NT2/D1 (cell line): ENCODE measurements around the gene HMGCL.
"Not testable (repeated sequence)": the region's sequence is repeated elsewhere in the genome, so short reads cannot be mapped to it uniquely, and the experiment has no call there.

Experiments used
- DNase-seq: peaks from one replicate; pipeline ENCODE4 v3.0.0-alpha.2; 2011; ENCODE audit warnings: low read depth, low spot score
- H3K27me3 ChIP-seq: 2 replicates; pipeline ENCODE4 v1.6.0; 2011; ENCODE audit warnings: mild to moderate bottlenecking; ENCODE audit not compliant: insufficient read length, insufficient read depth
- H3K36me3 ChIP-seq: 2 replicates; pipeline ENCODE4 v1.6.1; 2011; ENCODE audit warnings: mild to moderate bottlenecking, low read length, mixed read lengths; ENCODE audit not compliant: insufficient read depth, insufficient read length
- H3K4me1 ChIP-seq: 2 replicates; pipeline ENCODE4 v1.5.1; 2011; ENCODE audit not compliant: insufficient read depth, insufficient read length
- H3K4me3 ChIP-seq: 2 replicates; pipeline ENCODE4 v1.5.1; 2011; ENCODE audit warnings: low read depth; ENCODE audit not compliant: insufficient read length
- H3K9ac ChIP-seq: 2 replicates; pipeline ENCODE4 v1.6.0; 2011; ENCODE audit warnings: low read depth; ENCODE audit not compliant: insufficient read length
- H3K9me3 ChIP-seq: 2 replicates; pipeline ENCODE4 v1.5.1; 2011; ENCODE audit warnings: mild to moderate bottlenecking, low read length; ENCODE audit not compliant: insufficient read depth
- SUZ12 ChIP-seq: IDR thresholded peaks from 2 replicates; pipeline ENCODE4 v1.6.1; 2011; ENCODE audit not compliant: insufficient read length, insufficient read depth; ENCODE audit errors: extremely low read depth
- YY1 ChIP-seq: IDR thresholded peaks from 2 replicates; pipeline ENCODE4 v1.6.1; 2011; ENCODE audit not compliant: insufficient read length, insufficient read depth
- ZNF274 ChIP-seq: IDR thresholded peaks from 2 replicates; pipeline ENCODE4 v1.6.1; 2011; ENCODE audit warnings: mild to moderate bottlenecking, low read depth, low read length

HMGCL gene

DNA sequence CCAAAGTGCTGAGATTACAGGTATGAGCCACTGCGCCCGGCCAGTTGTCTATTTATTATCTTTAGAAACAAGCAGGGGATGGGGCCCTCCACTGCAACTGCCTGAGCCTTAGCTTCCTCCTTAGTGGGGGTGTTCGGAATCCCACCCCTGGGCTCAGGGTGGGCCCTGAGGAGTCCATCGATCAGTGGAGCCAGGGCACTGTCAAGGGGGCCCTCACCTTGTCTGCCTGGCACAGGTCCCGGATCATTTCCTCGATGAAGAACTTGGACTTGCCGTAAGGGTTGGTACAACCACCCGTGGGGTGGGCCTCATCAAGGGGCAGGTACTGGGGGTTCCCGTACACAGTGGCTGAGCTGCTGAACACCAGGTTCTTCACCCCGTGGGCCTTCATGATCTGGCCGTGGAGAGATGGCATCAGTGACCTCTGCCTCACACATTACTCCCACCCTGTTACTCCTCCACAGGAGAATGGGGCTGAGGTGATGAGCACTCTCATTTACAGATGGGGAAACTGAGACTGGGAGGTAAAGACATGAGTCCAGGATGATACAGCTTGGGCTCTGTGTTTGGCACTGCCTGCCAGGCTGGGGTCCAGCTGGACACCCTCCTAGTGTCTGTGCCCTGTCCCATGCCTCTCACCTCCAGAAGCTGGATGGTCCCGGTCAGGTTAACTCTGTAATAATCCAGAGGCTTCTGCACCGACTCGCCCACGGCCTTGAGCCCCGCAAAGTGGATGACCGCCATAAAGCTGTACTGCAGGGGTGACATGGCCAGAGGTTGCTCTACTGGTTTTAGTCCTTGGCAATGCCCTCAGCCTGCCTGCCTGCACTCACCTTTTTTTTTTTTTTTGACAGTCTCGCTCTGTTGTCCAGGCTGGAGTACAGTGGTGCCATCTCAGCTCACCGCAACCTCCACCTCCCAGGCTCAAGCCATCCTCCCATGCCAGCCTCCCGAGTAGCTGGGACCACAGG, 27.5 kb downstream of the HMGCL start:
- Histone ChIP-seq H3K36me3 (peaks cover 53% of the 10 kb centered on the region), H3K4me3 (no peak overlapping the region), H3K9me3 (no peaks in the 10 kb centered on the region), H3K27me3 (peaks cover 9% of the 10 kb centered on the region), H3K4me1 (peaks cover 9% of the 10 kb centered on the region), H3K9ac (no peak overlapping the region)
- TF ChIP-seq YY1 (no peak), SUZ12 (no peak), ZNF274 (no peak)
- no peak for DNase-seq

DNA sequence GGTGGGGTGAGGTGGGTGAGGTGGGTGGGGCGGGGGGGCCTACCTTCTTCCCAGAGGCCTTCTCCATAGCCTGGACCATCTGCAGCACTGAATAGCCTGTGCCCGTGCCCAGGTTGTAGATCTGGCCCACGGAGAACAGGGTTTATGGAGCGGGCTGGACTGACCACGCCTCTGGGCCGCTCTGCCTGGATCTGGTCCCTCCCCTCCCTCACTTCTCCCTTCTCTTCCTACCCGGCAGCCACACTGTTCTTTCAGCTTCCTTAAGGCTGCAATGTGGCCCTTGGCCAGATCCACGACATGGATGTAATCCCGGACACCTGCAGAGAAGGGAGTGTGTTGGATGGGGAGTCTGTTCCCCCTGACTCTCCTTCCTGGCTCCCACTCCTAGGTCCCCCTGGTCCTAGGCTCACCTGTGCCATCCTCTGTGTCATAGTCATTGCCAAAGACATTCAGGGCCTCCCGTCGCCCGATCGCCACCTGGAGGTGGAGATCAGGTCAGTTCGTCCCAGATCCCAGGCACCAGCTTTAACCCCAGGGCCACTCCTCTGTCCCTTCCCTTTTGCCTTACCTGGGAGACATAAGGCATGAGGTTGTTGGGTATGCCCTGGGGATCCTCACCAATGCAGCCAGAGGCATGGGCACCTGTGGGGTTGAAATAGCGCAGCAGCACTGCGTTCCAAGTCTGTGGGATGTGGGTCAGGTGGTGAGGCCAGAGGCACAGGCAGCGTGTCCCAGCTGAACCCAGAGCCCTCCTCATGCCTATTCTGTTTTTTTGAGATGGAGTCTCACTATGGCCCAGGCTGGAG, 28.6 kb downstream of the HMGCL start:
- peaks cover 57% of the 10 kb centered on the region for H3K36me3 ChIP-seq
- no peak for DNase-seq

DNA sequence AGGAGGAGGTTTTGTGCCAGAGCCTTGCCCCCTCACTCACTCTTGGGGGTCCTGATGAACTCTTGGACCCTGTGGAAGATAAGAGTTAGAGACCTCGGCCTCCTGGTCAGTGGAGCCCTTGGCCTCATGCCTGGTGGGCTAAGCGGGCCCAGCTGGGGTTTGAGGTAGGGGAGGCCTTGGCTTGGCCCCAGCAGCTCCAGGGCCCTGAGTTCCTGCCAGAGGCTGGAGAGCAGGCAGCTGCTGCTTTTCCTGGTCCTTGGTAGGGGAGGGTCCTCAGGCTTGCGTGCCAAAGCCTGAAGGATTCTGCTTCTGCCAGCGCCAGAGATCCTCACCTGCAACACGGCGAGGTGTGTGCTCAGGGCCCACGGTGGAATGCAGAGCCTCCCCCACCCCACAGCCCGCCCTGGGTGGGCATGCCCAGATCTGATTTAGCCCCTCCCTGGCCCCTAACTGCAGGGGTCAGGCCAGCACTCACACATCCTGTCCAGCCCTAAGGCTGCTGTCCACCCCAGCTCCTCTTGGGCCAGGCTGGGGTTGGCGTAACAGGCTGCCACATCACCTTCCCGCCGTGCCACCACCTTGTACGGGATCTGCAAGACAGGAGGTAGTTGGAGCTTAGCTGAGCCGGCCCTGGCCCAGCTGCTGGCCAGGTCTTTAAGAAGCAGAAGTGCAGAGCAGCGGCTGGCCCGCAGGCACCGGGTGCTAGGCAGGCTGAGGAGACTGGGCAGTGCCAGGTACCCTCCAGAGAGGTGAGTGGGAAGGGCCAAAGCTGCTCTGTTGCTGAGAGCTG, 29.4 kb downstream of the HMGCL start:
- no peaks in the 10 kb centered on the region for H3K9me3 ChIP-seq
- H3K36me3 ChIP-seq = peaks cover 57% of the 10 kb centered on the region
- no peaks in the 10 kb centered on the region for H3K27me3 ChIP-seq
- DNase-seq = no peak
- TF ChIP-seq ZNF274 (no peak), SUZ12 (no peak), YY1 (no peak)
- no peak overlapping the region for H3K9ac ChIP-seq
- peaks cover 7% of the 10 kb centered on the region for H3K4me1 ChIP-seq
- H3K4me3 ChIP-seq = no peak overlapping the region

More for the DNA sequence above, 28.6 kb downstream of the HMGCL start:
- Histone ChIP-seq H3K4me1 (peaks cover 9% of the 10 kb centered on the region), H3K27me3 (peaks cover 3% of the 10 kb centered on the region), H3K9ac (no peak overlapping the region), H3K9me3 (no peaks in the 10 kb centered on the region), H3K4me3 (no peak overlapping the region)
- TF ChIP-seq ZNF274 (no peak), YY1 (no peak), SUZ12 (no peak)

GRCh38 chr1:23794732-23795182, 30.5 kb downstream of the HMGCL start:
- not testable (repeated sequence) for H3K9ac ChIP-seq, H3K27me3 ChIP-seq, H3K4me3 ChIP-seq, H3K4me1 ChIP-seq, H3K9me3 ChIP-seq, DNase-seq
- H3K36me3 ChIP-seq = peaks cover 57% of the 10 kb centered on the region

- peaks cover 57% of the 10 kb centered on the region for H3K36me3 ChIP-seq
Measured at GRCh38 chr1:23793861-23794731, 31.1 kb downstream of the HMGCL start.

GRCh38 chr1:23793018-23793781, 32.0 kb downstream of the HMGCL start:
- no peaks in the 10 kb centered on the region for H3K9me3 ChIP-seq
- H3K9ac ChIP-seq = peak overlapping the region; percentile 80
- no peak for DNase-seq
- H3K27me3 ChIP-seq = no peaks in the 10 kb centered on the region
- TF ChIP-seq ZNF274 (no peak), YY1 (no peak), SUZ12 (no peak)
- no peak overlapping the region for H3K4me3 ChIP-seq
- peaks cover 2% of the 10 kb centered on the region for H3K4me1 ChIP-seq
- H3K36me3 ChIP-seq = peaks cover 54% of the 10 kb centered on the region

More at GRCh38 chr1:23793861-23794731, 31.1 kb downstream of the HMGCL start:
- Histone ChIP-seq H3K9me3 (no peaks in the 10 kb centered on the region), H3K9ac (no peak overlapping the region), H3K4me1 (peaks cover 7% of the 10 kb centered on the region), H3K4me3 (no peak overlapping the region), H3K27me3 (no peaks in the 10 kb centered on the region)
- no peak for DNase-seq
- TF ChIP-seq SUZ12 (no peak), ZNF274 (no peak), YY1 (no peak)
